ENCODE measurements around the gene GALNTL6. TPM values are rescaled to one million over a fixed set of nuclear protein-coding genes. Genes with fewer than 3 reads are reported as not detected.

Gene GALNTL6
- total and polyA plus RNA-seq, 2 experiments from 2014 or later, result not detected

- H3K27ac ChIP-seq, result no peak overlapping the region
- no peaks in the 10 kb centered on the region for H3K4me1 ChIP-seq (ENCODE audit: low read depth)
- no peak for TF ChIP-seq CTCF (IDR thresholded peaks at IDR 0.05; ENCODE audit: low read depth, low read length)
- H3K27me3 ChIP-seq, result no peaks in the 10 kb centered on the region
- no peaks in the 10 kb centered on the region for H3K36me3 ChIP-seq
- H3K9me3 ChIP-seq (ENCODE audit: low read depth), result no peaks in the 10 kb centered on the region
- no peak overlapping the region for H3K4me3 ChIP-seq
- DNase-seq (ENCODE audit: low read depth in 1 of 2, low spot score in 1 of 2), result no peak
Measured at GRCh38 chr4:172323288-172323687, 510.1 kb downstream of the GALNTL6 start.

DNA sequence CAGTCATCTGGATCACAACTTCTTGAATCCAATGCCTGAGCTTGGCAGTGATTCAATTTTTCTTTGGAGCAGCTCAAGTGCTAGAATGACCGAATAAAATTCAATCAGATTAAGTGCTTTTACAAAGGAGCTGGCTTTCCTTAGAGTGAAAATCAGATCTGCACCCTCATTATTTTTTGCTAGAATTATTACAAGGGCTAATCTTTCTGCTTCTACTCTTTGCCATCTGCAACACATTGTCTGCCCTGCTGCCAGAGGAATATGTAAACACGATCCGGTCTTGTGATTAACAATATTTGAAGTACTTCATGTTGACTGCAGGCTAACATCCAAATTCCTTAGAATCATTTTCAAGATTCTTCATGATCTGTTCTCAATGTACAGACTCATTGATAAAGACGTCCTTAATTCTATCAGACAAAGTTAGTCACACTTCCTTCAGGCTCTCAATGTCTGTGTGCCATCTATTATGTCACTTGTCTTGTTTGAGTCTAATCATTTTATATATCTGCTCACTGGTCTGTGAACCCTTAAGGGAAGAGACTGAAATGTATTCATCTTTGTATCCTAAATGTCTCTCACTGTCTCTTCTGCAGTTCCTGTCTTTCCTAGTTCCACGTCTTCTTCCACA lies 531.2 kb downstream of the GALNTL6 start:
- no peak for DNase-seq (ENCODE audit: low read depth in 1 of 2, low spot score in 1 of 2)
- H3K27ac ChIP-seq, result no peak overlapping the region
- H3K36me3 ChIP-seq, result no peaks in the 10 kb centered on the region
- H3K9me3 ChIP-seq (ENCODE audit: low read depth), result no peaks in the 10 kb centered on the region
- H3K4me3 ChIP-seq, result no peak overlapping the region
- no peak for TF ChIP-seq CTCF (IDR thresholded peaks at IDR 0.05; ENCODE audit: low read depth, low read length)
- H3K27me3 ChIP-seq, result no peaks in the 10 kb centered on the region
- no peaks in the 10 kb centered on the region for H3K4me1 ChIP-seq (ENCODE audit: low read depth)

DNA sequence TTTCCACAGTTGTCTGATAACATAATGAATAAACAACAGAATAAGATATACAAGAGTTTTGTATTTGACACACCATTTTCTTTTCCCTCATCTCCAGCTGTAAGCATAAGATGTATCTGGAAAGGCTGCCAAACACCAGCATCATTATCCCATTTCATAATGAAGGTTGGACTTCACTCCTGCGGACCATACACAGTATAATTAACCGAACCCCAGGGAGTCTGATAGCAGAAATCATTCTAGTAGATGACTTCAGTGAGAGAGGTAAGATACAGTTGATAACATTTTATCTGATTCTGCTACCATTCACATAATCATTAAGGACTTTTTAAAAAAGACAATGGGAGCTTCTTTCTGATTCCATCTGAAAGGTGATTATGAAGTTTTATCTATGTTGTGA lies 535.2 kb downstream of the GALNTL6 start:
- Histone ChIP-seq H3K27ac (no peak overlapping the region), H3K4me3 (no peak overlapping the region), H3K27me3 (no peaks in the 10 kb centered on the region), H3K36me3 (no peaks in the 10 kb centered on the region), H3K4me1 (ENCODE audit: low read depth) (no peaks in the 10 kb centered on the region), H3K9me3 (ENCODE audit: low read depth) (no peaks in the 10 kb centered on the region)
- no peak for TF ChIP-seq CTCF (IDR thresholded peaks at IDR 0.05; ENCODE audit: low read depth, low read length)
- no peak for DNase-seq (ENCODE audit: low read depth in 1 of 2, low spot score in 1 of 2)

GRCh38 chr4:172352356-172352755 lies 539.2 kb downstream of the GALNTL6 start:
- Histone ChIP-seq H3K27me3 (no peaks in the 10 kb centered on the region), H3K27ac (no peak overlapping the region), H3K9me3 (ENCODE audit: low read depth) (no peaks in the 10 kb centered on the region), H3K36me3 (no peaks in the 10 kb centered on the region), H3K4me1 (ENCODE audit: low read depth) (no peaks in the 10 kb centered on the region), H3K4me3 (no peak overlapping the region)
- DNase-seq (ENCODE audit: low read depth in 1 of 2, low spot score in 1 of 2), result no peak
- TF ChIP-seq CTCF (IDR thresholded peaks at IDR 0.05; ENCODE audit: low read depth, low read length), result no peak

DNA sequence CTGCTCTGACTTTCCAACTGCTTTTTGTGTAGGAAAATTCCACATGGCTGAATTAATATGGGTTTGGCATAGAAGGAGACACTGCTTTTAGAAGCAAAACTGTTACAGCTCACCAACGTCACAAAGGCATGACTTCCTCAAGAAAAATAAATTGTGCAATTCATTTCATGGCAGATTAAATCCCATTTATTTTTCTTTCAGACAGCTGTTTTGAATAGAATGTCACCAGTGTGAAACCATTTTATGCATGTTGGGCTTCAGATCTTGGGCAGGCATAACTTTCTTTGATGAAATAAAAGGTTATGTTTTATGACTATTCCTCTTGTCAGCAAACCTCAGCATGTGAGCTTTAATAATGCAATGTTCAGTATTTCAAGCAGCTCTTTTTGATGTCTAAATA lies 542.8 kb downstream of the GALNTL6 start:
- H3K4me1 ChIP-seq (ENCODE audit: low read depth), result no peaks in the 10 kb centered on the region
- no peaks in the 10 kb centered on the region for H3K36me3 ChIP-seq
- H3K27ac ChIP-seq, result no peak overlapping the region
- H3K9me3 ChIP-seq (ENCODE audit: low read depth), result no peaks in the 10 kb centered on the region
- no peak overlapping the region for H3K4me3 ChIP-seq
- TF ChIP-seq CTCF (IDR thresholded peaks at IDR 0.05; ENCODE audit: low read depth, low read length), result no peak
- no peaks in the 10 kb centered on the region for H3K27me3 ChIP-seq
- DNase-seq (ENCODE audit: low read depth in 1 of 2, low spot score in 1 of 2), result no peak

All from cardiac muscle cell (in vitro differentiated cells and primary cell).